ENCODE results near the gene HACD2.

- TF ChIP-seq CTCF (IDR thresholded peaks at IDR 0.05) (no peak), EP300 (IDR thresholded peaks at IDR 0.05) (no peak), POLR2AphosphoS5 (IDR thresholded peaks at IDR 0.05) (no peak)
These were observed 2.5 kb upstream of the HACD2 start for GRCh38 chr3:123587401-123587800.

All from stomach (tissue), 4 donors.